GM23338 (cell line): Measurements from ENCODE around the gene LRP4.

ENCODE experiments used
- CTCF ChIP-seq, 2 experiments: fragments of 200-600 bp in 1 of 2; sonication (generic) in 1 of 2; conservative IDR thresholded peaks; 2 replicates each; pipeline versions ENCODE4 v1.5.1 to v1.6.1; 2016 to 2017; ENCODE audit warnings: antibody characterized with exemption in 2 of 2, low read depth in 2 of 2, mild to moderate bottlenecking in 2 of 2, moderate library complexity in 1 of 2
- EZH2 ChIP-seq: fragments of 200-600 bp; sonication (generic); IDR thresholded peaks from one replicate; pipeline ENCODE4 v1.8.0; 2017; ENCODE audit warnings: antibody characterized with exemption, mild to moderate bottlenecking, low read depth; ENCODE audit not compliant: unreplicated experiment
- JUNB ChIP-seq: IDR thresholded peaks from one replicate; pipeline ENCODE4 v1.6.1; 2016; ENCODE audit warnings: antibody characterized with exemption; ENCODE audit not compliant: unreplicated experiment
- NANOG ChIP-seq: IDR thresholded peaks from 2 replicates; pipeline ENCODE4 v1.6.1; 2016; ENCODE audit warnings: antibody characterized with exemption, borderline replicate concordance
- STAT1 ChIP-seq: IDR thresholded peaks from one replicate; pipeline ENCODE4 v1.6.1; 2016; ENCODE audit warnings: antibody characterized with exemption; ENCODE audit not compliant: unreplicated experiment

GRCh38 chr11:46874586-46874985 is 43.8 kb downstream of the LRP4 start:
- TF ChIP-seq STAT1 = no peak
- no peak for TF ChIP-seq EZH2
- no peak for TF ChIP-seq CTCF (conservative IDR thresholded peaks at IDR 0.05; ENCODE audit: low read depth in 2 of 2)
- no peak for TF ChIP-seq JUNB
- TF ChIP-seq NANOG = no peak
